IMR-90 (cell line): Measurements from ENCODE around the gene ADD2. TPM values are rescaled to one million over a fixed set of nuclear protein-coding genes. Genes with fewer than 3 reads are reported as not detected.

ENCODE experiments used
- ATAC-seq: fragments of 200-7000 bp; cut with Tn5 transposase; 2 replicates; pipeline ENCODE4 v1.9.1; 2020; ENCODE audit warnings: low read depth, mild to moderate bottlenecking, moderate library complexity
- BruUV-seq: library from RNA; stranded (reverse); fragments of 400-500 nt; replicated peaks from 2 replicates; lab custom pipeline; 2021; lab: Mats Ljungman, UMichigan
- CTCF ChIA-PET: fragments of 300-600 bp; formaldehyde crosslinking; extraction: SDS; loops from one replicate; lab custom pipeline; 2021; ENCODE audit warnings: antibody characterized with exemption; lab: Yijun Ruan, JAX
- POLR2A ChIA-PET: fragments of 300-600 bp; sonication (Branson Sonifier 250); formaldehyde crosslinking; loops from one replicate; lab custom pipeline; 2022; ENCODE audit warnings: antibody characterized with exemption; ENCODE audit not compliant: unreplicated experiment; lab: Charles Lee
- DNase-seq: peaks from one replicate; pipeline ENCODE4 v3.0.0; 2013
- H2AFZ ChIP-seq: replicated peaks from 2 replicates; pipeline ENCODE3; 2013; ENCODE audit warnings: low read length, mild to moderate bottlenecking; ENCODE audit not compliant: poor library complexity
- H2AK5ac ChIP-seq: 2 replicates; pipeline ENCODE4 v1.6.1; 2013; ENCODE audit warnings: low read depth, low read length, inconsistent platforms
- H2AK9ac ChIP-seq: replicated peaks from 2 replicates; pipeline ENCODE3; 2013; ENCODE audit warnings: mild to moderate bottlenecking, low read depth, low read length, moderate library complexity; ENCODE audit not compliant: poor library complexity
- H2BK120ac ChIP-seq: 2 replicates; pipeline ENCODE4 v1.6.1; 2013; ENCODE audit warnings: low read depth, low read length, inconsistent platforms
- H2BK15ac ChIP-seq: 3 replicates; pipeline ENCODE4 v1.6.1; 2013; ENCODE audit warnings: low read depth, low read length, inconsistent platforms
- H2BK20ac ChIP-seq: 2 replicates; pipeline ENCODE4 v1.6.1; 2013; ENCODE audit warnings: low read depth, mild to moderate bottlenecking, inconsistent platforms, low read length, moderate library complexity
- H2BK5ac ChIP-seq: 2 replicates; pipeline ENCODE4 v1.6.1; 2013; ENCODE audit warnings: mild to moderate bottlenecking, low read depth, low read length, inconsistent platforms; ENCODE audit not compliant: poor library complexity, severe bottlenecking
- H3K14ac ChIP-seq: replicated peaks from 2 replicates; pipeline ENCODE4 v1.6.1; 2013; ENCODE audit warnings: low read depth, low read length, inconsistent platforms
- H3K18ac ChIP-seq: 2 replicates; pipeline ENCODE4 v1.6.1; 2013; ENCODE audit warnings: low read depth, low read length, control low read depth
- H3K23ac ChIP-seq: 2 replicates; pipeline ENCODE4 v1.6.1; 2013; ENCODE audit warnings: low read depth, low read length, inconsistent platforms
- H3K27ac ChIP-seq: 2 replicates; pipeline ENCODE4 v1.5.1; 2013; ENCODE audit warnings: mild to moderate bottlenecking, control low read depth, low read length; ENCODE audit not compliant: insufficient read depth
- H3K27me3 ChIP-seq: 2 replicates; pipeline ENCODE4 v1.6.1; 2013; ENCODE audit warnings: low read length; ENCODE audit not compliant: control insufficient read depth, insufficient read depth
- H3K36me3 ChIP-seq: 2 replicates; pipeline ENCODE4 v1.6.1; 2013; ENCODE audit warnings: low read length, mixed read lengths; ENCODE audit not compliant: control insufficient read depth, insufficient read depth
- H3K4ac ChIP-seq: 2 replicates; pipeline ENCODE4 v1.6.1; 2013; ENCODE audit warnings: low read depth, low read length, inconsistent platforms
- H3K4me1 ChIP-seq: 2 replicates; pipeline ENCODE4 v1.6.1; 2013; ENCODE audit warnings: low read length, mixed read lengths; ENCODE audit not compliant: control insufficient read depth, insufficient read depth
- H3K4me2 ChIP-seq: 2 replicates; pipeline ENCODE4 v1.6.1; 2013; ENCODE audit warnings: low read depth, mild to moderate bottlenecking, control low read depth, low read length, moderate library complexity
- H3K4me3 ChIP-seq: 2 replicates; pipeline ENCODE4 v1.5.1; 2013; ENCODE audit warnings: low read depth, mild to moderate bottlenecking, control low read depth, low read length, moderate library complexity; ENCODE audit not compliant: insufficient read depth
- H3K56ac ChIP-seq: 2 replicates; pipeline ENCODE4 v1.6.1; 2013; ENCODE audit warnings: low read length, inconsistent platforms; ENCODE audit not compliant: insufficient read depth; ENCODE audit errors: extremely low read depth
- H3K79me1 ChIP-seq, 2 experiments: 2 replicates each; pipeline ENCODE4 v1.6.1; 2013; ENCODE audit warnings: low read length in 2 of 2, inconsistent platforms in 1 of 2, low read depth in 1 of 2
- H3K9ac ChIP-seq: 2 replicates; pipeline ENCODE4 v1.6.1; 2013; ENCODE audit warnings: low read depth, low read length, control low read depth
- H3K9me1 ChIP-seq: 2 replicates; pipeline ENCODE4 v1.6.1; 2013; ENCODE audit warnings: low read length, inconsistent platforms; ENCODE audit not compliant: insufficient read depth
- H3K9me3 ChIP-seq: 2 replicates; pipeline ENCODE4 v1.6.1; 2013; ENCODE audit warnings: low read length; ENCODE audit not compliant: control insufficient read depth, insufficient read depth
- H4K20me1 ChIP-seq: 2 replicates; pipeline ENCODE4 v1.6.1; 2013; ENCODE audit warnings: low read length, inconsistent platforms; ENCODE audit not compliant: insufficient read depth
- H4K5ac ChIP-seq: 2 replicates; pipeline ENCODE4 v1.6.1; 2013; ENCODE audit warnings: mild to moderate bottlenecking, low read depth, low read length, control low read depth
- H4K8ac ChIP-seq, 2 experiments: 2 replicates each; pipeline ENCODE4 v1.6.1; 2013; ENCODE audit warnings: low read depth in 2 of 2, low read length in 2 of 2, control low read depth in 1 of 2, inconsistent platforms in 1 of 2
- H4K91ac ChIP-seq: 2 replicates; pipeline ENCODE4 v1.6.1; 2013; ENCODE audit warnings: low read depth, low read length, inconsistent platforms; ENCODE audit not compliant: insufficient read depth
- BHLHE40 ChIP-seq: fragments of 150-350 bp; IDR thresholded peaks from 2 replicates; pipeline ENCODE4 v1.6.1; 2016; ENCODE audit warnings: mild to moderate bottlenecking, low read depth, low read length
- CEBPB ChIP-seq: IDR thresholded peaks from 2 replicates; pipeline ENCODE4 v1.6.1; 2012; ENCODE audit warnings: low read depth, low read length, improper control_type of control experiment
- CHD1 ChIP-seq: IDR thresholded peaks from 2 replicates; pipeline ENCODE4 v1.6.1; 2012; ENCODE audit warnings: low read depth, low read length, improper control_type of control experiment
- CTCF ChIP-seq: conservative IDR thresholded peaks from 2 replicates; pipeline ENCODE4 v1.5.1; 2012; ENCODE audit warnings: mild to moderate bottlenecking, low read depth, low read length, improper control_type of control experiment
- FOS ChIP-seq: fragments of 150-350 bp; IDR thresholded peaks from 2 replicates; pipeline ENCODE4 v1.6.1; 2016; ENCODE audit warnings: low read depth, low read length
- MAFK ChIP-seq: IDR thresholded peaks from 2 replicates; pipeline ENCODE4 v1.6.1; 2012; ENCODE audit warnings: low read depth, low read length, improper control_type of control experiment
- MAZ ChIP-seq: IDR thresholded peaks from 2 replicates; pipeline ENCODE4 v1.6.1; 2012; ENCODE audit warnings: low read depth, mild to moderate bottlenecking, low read length, improper control_type of control experiment, moderate library complexity, borderline replicate concordance
- MXI1 ChIP-seq: IDR thresholded peaks from 2 replicates; pipeline ENCODE4 v1.6.1; 2012; ENCODE audit warnings: low read depth, mild to moderate bottlenecking, low read length, moderate library complexity, borderline replicate concordance
- NFE2L2 ChIP-seq: fragments of 150-350 bp; IDR thresholded peaks from 2 replicates; pipeline ENCODE4 v1.6.1; 2016; ENCODE audit warnings: low read depth, mild to moderate bottlenecking, low read length
- POLR2A ChIP-seq: IDR thresholded peaks from 2 replicates; pipeline ENCODE4 v1.6.1; 2012; ENCODE audit warnings: mild to moderate bottlenecking, low read depth, low read length
- RAD21 ChIP-seq: IDR thresholded peaks from 2 replicates; pipeline ENCODE4 v1.6.1; 2012; ENCODE audit warnings: low read length, improper control_type of control experiment
- RCOR1 ChIP-seq: IDR thresholded peaks from 2 replicates; pipeline ENCODE4 v1.6.1; 2012; ENCODE audit warnings: mild to moderate bottlenecking, low read length, improper control_type of control experiment; ENCODE audit not compliant: insufficient replicate concordance
- RFX5 ChIP-seq: IDR thresholded peaks from 2 replicates; pipeline ENCODE4 v1.8.0; 2012; ENCODE audit warnings: low read depth, mild to moderate bottlenecking, low read length, moderate library complexity
- SMC3 ChIP-seq: fragments of 150-350 bp; IDR thresholded peaks from 2 replicates; pipeline ENCODE4 v1.6.1; 2016; ENCODE audit warnings: low read depth, mild to moderate bottlenecking, antibody characterized with exemption, low read length, moderate library complexity
- USF2 ChIP-seq: fragments of 150-350 bp; IDR thresholded peaks from 2 replicates; pipeline ENCODE4 v1.6.1; 2017; ENCODE audit warnings: mild to moderate bottlenecking, antibody characterized with exemption, low read length, low read depth
- WGBS, 2 experiments: methylation state at CpG; one replicate each; pipeline versions ENCODE4 v1.1.5 to v1.1.7; 2013; ENCODE audit warnings: missing lambda C conversion rate in 2 of 2; ENCODE audit not compliant: insufficient read length in 1 of 2; ENCODE audit errors: extremely low coverage in 2 of 2; 5-methylcytosine and 5-hydroxymethylcytosine counted together
- dilution Hi-C: fragments of 300-500 bp; cut with HindIII; formaldehyde crosslinking; loops from one replicate; pipeline ENCODE4 v1.14.3; 2018; ENCODE audit warnings: low sequenced_read_pairs; ENCODE audit not compliant: unreplicated experiment
- in situ Hi-C: fragments of 300-500 bp; cut with MboI; formaldehyde crosslinking; loops from 3 replicates; pipeline ENCODE4 v1.14.3; 2019; ENCODE audit warnings: low sequenced_read_pairs, inconsistent platforms, mixed read lengths
- intact Hi-C: fragments of 100-400 bp; cut with micrococcal nuclease; formaldehyde crosslinking; loops from 2 replicates; pipeline ENCODE4 v1.10.0; 2022
- polyA plus RNA-seq, 3 experiments: library from polyadenylated mRNA; depleted of rRNA; stranded (reverse); fragments of >200 nt; gene quantifications; 2 replicates each; pipeline ENCODE4 v1.2.3, GENCODE V29; 2012; ENCODE audit warnings: low replicate concordance in 1 of 3
- total RNA-seq: library from RNA; depleted of rRNA; stranded (reverse); fragments of >200 nt; gene quantifications from 2 replicates; pipeline ENCODE4 v1.2.3, GENCODE V29; 2012
- TF ChIP-seq, protein P1 (sequence below): fragments of 150-350 bp; IDR thresholded peaks from 2 replicates; pipeline ENCODE4 v1.6.1; 2016; ENCODE audit warnings: low read depth, mild to moderate bottlenecking, low read length, moderate library complexity, borderline replicate concordance

The ADD2 gene
- total and polyA plus RNA-seq, 2 of the 4 experiments (the other 2 are of a cell fraction) = not detected

GRCh38 chr2:70687461-70687795 is 80.6 kb downstream of the ADD2 start:
- DNase-seq (no peak), ATAC-seq (no peak)
- Histone ChIP-seq H2AK9ac (no peak overlapping the region), H3K9me3 (no peaks in the 10 kb centered on the region), H3K79me1 (no peaks in the 10 kb centered on the region), H3K14ac (no peak overlapping the region), H4K8ac (no peak overlapping the region), H2BK15ac (no peak overlapping the region), H3K9ac (no peak overlapping the region), H3K4me1 (no peaks in the 10 kb centered on the region), H3K23ac (no peak overlapping the region), H3K18ac (no peak overlapping the region), H4K20me1 (no peaks in the 10 kb centered on the region), H4K5ac (no peak overlapping the region), H3K4me3 (no peak overlapping the region), H3K9me1 (no peaks in the 10 kb centered on the region), H2AFZ (no peak overlapping the region), H3K36me3 (no peaks in the 10 kb centered on the region), H2AK5ac (no peak overlapping the region), H2BK120ac (no peak overlapping the region), H3K4ac (no peak overlapping the region), H2BK20ac (no peak overlapping the region), H3K27ac (no peak overlapping the region), H3K27me3 (peaks cover 6% of the 10 kb centered on the region), H3K56ac (no peak overlapping the region), H4K91ac (no peak overlapping the region), H2BK5ac (no peak overlapping the region), H3K4me2 (no peak overlapping the region)
- ChIA-PET POLR2A (no interaction called here), CTCF (no interaction called here)
- no peak for TF ChIP-seq MAFK
- TF ChIP-seq FOS = no peak
- TF ChIP-seq CEBPB = no peak
- no peak for TF ChIP-seq MAZ
- no peak for TF ChIP-seq NFE2L2
- TF ChIP-seq CTCF = no peak
- TF ChIP-seq SMC3 = no peak
- no peak for TF ChIP-seq USF2
- no peak for TF ChIP-seq BHLHE40
- TF ChIP-seq CHD1 = no peak
- TF ChIP-seq RCOR1 = no peak
- TF ChIP-seq POLR2A = no peak
- TF ChIP-seq MXI1 = no peak
- TF ChIP-seq RFX5 = no peak
- TF ChIP-seq, protein P1, sequence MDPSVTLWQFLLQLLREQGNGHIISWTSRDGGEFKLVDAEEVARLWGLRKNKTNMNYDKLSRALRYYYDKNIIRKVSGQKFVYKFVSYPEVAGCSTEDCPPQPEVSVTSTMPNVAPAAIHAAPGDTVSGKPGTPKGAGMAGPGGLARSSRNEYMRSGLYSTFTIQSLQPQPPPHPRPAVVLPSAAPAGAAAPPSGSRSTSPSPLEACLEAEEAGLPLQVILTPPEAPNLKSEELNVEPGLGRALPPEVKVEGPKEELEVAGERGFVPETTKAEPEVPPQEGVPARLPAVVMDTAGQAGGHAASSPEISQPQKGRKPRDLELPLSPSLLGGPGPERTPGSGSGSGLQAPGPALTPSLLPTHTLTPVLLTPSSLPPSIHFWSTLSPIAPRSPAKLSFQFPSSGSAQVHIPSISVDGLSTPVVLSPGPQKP = no peak
- TF ChIP-seq RAD21 = no peak
- dilution Hi-C loops (no loop called here), in situ Hi-C loops (no loop called here), intact Hi-C loops (no loop called here)
- BruUV-seq = no TSS peak
- WGBS, 2 experiments = no CpG with 5 or more reads among the region's 4 CpGs
